ENCODE measurements around the gene PCNT. TPM values are rescaled to one million over a fixed set of nuclear protein-coding genes. Genes with fewer than 3 reads are reported as not detected.

The PCNT gene
- total RNA-seq, 4 donors from 2014 or later: 6.2 to 29.7 (median 17.1) TPM

GRCh38 chr21:46474382-46474781 is 150.4 kb downstream of the PCNT start:
- Histone ChIP-seq H3K9me3 (no peaks in the 10 kb centered on the region), H3K36me3 (no peaks in the 10 kb centered on the region), H3K4me1 (no peaks in the 10 kb centered on the region), H3K27ac (no peak overlapping the region), H3K4me3 (no peak overlapping the region), H3K27me3 (no peaks in the 10 kb centered on the region)
- TF ChIP-seq CTCF (IDR thresholded peaks at IDR 0.05): no peak
- TF ChIP-seq POLR2A (IDR thresholded peaks at IDR 0.05): no peak
- intact Hi-C loops (cut with DNase I; ENCODE audit: low total_unique reads): no loop called here
- DNase-seq: no peak

DNA sequence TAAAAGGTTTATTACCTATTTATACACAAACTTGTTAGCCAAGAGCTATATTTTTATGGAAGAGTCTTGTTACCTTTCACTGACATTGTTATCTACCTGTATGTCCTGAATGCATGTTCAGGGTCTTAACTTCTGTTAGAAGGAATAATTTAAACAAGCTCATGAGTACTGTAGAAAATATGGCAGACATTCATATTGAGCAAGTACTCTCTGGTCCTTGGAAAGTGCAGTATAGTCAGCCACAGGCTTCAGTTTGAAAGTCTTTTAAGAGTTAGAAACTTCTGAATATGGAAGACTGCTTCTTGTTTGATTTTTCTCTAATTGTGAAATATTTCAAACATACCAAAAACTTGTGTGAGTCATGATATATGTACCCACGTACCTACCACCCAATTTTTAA is 151.3 kb downstream of the PCNT start:
- no peak overlapping the region for H3K4me3 ChIP-seq
- DNase-seq: no peak
- H3K36me3 ChIP-seq: no peaks in the 10 kb centered on the region
- no peaks in the 10 kb centered on the region for H3K9me3 ChIP-seq
- no peak overlapping the region for H3K27ac ChIP-seq
- no peaks in the 10 kb centered on the region for H3K27me3 ChIP-seq
- intact Hi-C loops (cut with DNase I; ENCODE audit: low total_unique reads): no loop called here
- TF ChIP-seq CTCF (IDR thresholded peaks at IDR 0.05) (no peak), POLR2A (IDR thresholded peaks at IDR 0.05) (no peak)
- H3K4me1 ChIP-seq: no peaks in the 10 kb centered on the region

- Histone ChIP-seq H3K4me3 (no peak overlapping the region), H3K27me3 (no peaks in the 10 kb centered on the region), H3K27ac (no peak overlapping the region), H3K9me3 (no peaks in the 10 kb centered on the region), H3K4me1 (no peaks in the 10 kb centered on the region), H3K36me3 (no peaks in the 10 kb centered on the region)
- DNase-seq: no peak
- intact Hi-C loops (cut with DNase I; ENCODE audit: low total_unique reads): no loop called here
- TF ChIP-seq POLR2A (IDR thresholded peaks at IDR 0.05): no peak
- TF ChIP-seq CTCF (IDR thresholded peaks at IDR 0.05): no peak
These were observed 153.8 kb downstream of the PCNT start for GRCh38 chr21:46477765-46478164.

GRCh38 chr21:46478910-46479309 is 155.0 kb downstream of the PCNT start:
- Histone ChIP-seq H3K4me3 (no peak overlapping the region), H3K36me3 (no peaks in the 10 kb centered on the region), H3K27ac (no peak overlapping the region), H3K27me3 (no peaks in the 10 kb centered on the region), H3K4me1 (no peaks in the 10 kb centered on the region), H3K9me3 (no peaks in the 10 kb centered on the region)
- no peak for DNase-seq
- TF ChIP-seq CTCF (IDR thresholded peaks at IDR 0.05) (no peak), POLR2A (IDR thresholded peaks at IDR 0.05) (no peak)
- intact Hi-C loops (cut with DNase I; ENCODE audit: low total_unique reads): no loop called here

- Histone ChIP-seq H3K4me1 (no peaks in the 10 kb centered on the region), H3K9me3 (no peaks in the 10 kb centered on the region), H3K4me3 (no peak overlapping the region), H3K27me3 (no peaks in the 10 kb centered on the region), H3K27ac (no peak overlapping the region), H3K36me3 (no peaks in the 10 kb centered on the region)
- TF ChIP-seq POLR2A (IDR thresholded peaks at IDR 0.05) (no peak), CTCF (IDR thresholded peaks at IDR 0.05) (no peak)
- no peak for DNase-seq
- intact Hi-C loops (cut with DNase I; ENCODE audit: low total_unique reads): no loop called here
These were observed 156.5 kb downstream of the PCNT start for GRCh38 chr21:46480466-46480865.
